22Rv1 (cell line): ENCODE measurements around the gene AGXT.

Experiments used
- CTCF ChIP-seq: fragments of 450-650 bp; IDR thresholded peaks from 2 replicates; pipeline ENCODE4 v1.5.1; 2017; ENCODE audit warnings: mild to moderate bottlenecking
- ZFX ChIP-seq: fragments of 450-650 bp; IDR thresholded peaks from 2 replicates; pipeline ENCODE4 v1.6.1; 2017; ENCODE audit warnings: antibody characterized with exemption, borderline replicate concordance

- TF ChIP-seq CTCF (no peak), ZFX (no peak)
Observed at GRCh38 chr2:240906141-240906910, 37.7 kb downstream of the AGXT start, which contains the start of gene CROCC2.
